Cerebellar nuclear complex (tissue), 1 donor: ENCODE measurements around the gene CDH26.

Experiments
- DNase-seq, 2 experiments: peaks; one replicate each; lab custom pipeline; 2025; lab: John Stamatoyannopoulos, UW

Gene CDH26

GRCh38 chr20:59958123-59958522 lies at the start of gene CDH26:
TSS of gene CDH26 (plus strand) at chr20:59958423. CDS start at chr20:59958727, 304 bp downstream.
- DNase-seq = no peak

GRCh38 chr20:59908855-59909254 lies 49.4 kb upstream of the CDH26 start:
- no peak for DNase-seq

DNA sequence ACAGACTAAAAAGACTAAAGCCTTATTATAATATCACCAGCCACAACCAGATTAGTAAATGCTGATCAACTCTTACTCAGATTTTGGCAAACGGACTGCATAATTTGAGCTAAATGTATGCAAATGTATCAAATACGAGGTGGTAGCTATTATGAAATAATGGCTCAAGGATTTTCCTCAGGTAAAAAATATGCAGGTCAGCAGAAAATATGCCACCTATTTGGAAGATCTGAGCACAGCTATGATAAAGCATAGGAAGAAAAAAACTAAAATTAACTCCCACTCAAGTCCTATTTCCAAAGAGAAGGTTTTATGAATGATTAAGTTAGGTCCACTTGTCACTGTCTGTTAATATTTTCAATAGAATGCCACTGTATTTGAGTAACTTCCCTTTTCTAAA lies 47.2 kb upstream of the CDH26 start:
- DNase-seq = no peak

DNA sequence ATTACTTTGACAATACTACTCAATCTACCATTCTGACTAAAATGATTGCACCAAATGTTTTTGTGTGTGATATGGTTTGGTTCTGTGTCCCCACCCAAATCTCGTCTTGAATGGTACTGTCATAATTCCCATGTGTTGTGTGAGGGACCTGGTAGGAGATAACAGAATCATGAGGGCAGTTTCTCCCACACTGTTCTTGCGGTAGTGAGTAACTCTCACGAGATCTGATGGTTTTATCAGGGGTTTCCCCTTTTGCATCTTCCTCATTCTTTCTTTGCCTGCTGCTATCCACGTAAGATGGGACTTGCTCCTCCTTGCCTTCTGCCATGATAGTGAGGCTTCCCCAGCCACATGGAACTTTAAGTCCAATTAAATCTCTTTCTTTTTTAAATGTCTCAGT lies 45.6 kb upstream of the CDH26 start:
- DNase-seq = no peak

DNA sequence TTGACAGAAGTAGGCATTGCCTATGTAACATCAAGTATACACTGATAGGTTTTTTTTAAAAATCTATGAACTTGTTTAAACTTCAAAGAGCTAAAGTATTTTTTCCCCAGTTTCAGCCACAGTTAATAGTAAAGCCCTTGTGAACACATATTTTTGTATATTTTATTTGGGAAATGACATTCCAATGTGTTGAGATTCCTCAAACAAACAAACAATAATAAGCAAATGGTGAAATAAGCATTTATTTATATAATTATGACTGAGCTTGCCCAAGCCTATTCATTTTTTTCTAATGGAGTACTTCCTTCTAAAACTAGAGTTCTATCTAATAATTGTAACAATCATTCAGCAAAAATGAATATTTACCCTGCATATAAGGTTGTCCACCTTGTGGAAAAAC lies 37.3 kb upstream of the CDH26 start:
- DNase-seq = no peak

DNA sequence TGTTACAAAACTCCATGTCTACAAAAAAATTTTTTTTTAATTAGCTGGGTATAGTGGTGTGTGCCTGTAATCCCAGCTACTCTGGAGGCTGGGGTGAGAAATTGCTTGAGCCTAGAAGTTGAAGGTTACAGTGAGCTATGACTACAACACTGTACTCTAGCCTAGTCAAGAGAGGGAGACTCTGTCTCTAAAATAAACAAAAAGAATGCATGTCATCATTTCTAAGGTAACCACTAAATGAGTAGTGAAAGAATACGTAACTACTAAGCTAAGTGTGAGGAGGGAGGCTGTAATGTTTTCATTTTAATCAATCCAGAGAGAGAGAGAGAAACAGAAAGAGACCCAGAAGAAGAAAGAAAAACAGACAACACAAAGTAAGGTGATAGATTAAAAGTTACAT lies 34.7 kb upstream of the CDH26 start:
- no peak for DNase-seq

GRCh38 chr20:59925359-59925758 lies 32.9 kb upstream of the CDH26 start:
- no peak for DNase-seq

- no peak for DNase-seq
These were observed 32.3 kb upstream of the CDH26 start for GRCh38 chr20:59925899-59926298.

- DNase-seq = no peak
These were observed 26.5 kb upstream of the CDH26 start for GRCh38 chr20:59931511-59932312.

- DNase-seq = no peak
These were observed 25.5 kb upstream of the CDH26 start for GRCh38 chr20:59932616-59933295.

DNA sequence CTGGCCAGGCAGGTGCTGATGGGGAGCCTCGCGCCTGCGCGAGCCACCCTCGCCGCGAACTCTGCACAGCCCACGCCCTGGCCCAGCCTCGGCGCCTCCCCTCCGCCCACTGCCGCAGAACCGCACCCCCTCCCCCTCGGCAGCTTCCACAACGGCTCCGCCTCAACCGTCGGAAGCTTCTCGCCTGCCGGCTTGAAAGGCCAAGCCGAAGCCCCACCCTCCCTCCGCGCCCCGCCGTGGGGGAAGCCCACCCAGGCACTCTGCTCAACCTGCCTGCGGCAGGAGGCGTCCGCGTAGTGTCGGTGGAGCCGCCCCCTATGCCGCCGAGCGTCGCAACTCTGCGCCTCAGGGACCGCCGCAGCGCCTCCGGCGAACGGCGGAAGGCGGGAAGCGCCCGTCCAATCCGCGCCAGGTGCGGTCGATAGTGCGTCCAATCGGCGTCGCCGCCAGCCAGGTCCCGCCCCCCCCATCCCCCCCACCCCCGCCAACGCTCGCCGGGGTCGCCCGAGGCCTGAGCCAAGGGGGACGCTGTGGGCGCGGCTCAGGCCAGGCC lies 24.9 kb upstream of the CDH26 start, which contains the start of gene SYCP2:
Gene SYCP2 (minus strand): TSS at position 342 of the 553 bp plus-strand sequence. CDS start 11,224 bp downstream, outside the sequence.
- DNase-seq = no peak

DNA sequence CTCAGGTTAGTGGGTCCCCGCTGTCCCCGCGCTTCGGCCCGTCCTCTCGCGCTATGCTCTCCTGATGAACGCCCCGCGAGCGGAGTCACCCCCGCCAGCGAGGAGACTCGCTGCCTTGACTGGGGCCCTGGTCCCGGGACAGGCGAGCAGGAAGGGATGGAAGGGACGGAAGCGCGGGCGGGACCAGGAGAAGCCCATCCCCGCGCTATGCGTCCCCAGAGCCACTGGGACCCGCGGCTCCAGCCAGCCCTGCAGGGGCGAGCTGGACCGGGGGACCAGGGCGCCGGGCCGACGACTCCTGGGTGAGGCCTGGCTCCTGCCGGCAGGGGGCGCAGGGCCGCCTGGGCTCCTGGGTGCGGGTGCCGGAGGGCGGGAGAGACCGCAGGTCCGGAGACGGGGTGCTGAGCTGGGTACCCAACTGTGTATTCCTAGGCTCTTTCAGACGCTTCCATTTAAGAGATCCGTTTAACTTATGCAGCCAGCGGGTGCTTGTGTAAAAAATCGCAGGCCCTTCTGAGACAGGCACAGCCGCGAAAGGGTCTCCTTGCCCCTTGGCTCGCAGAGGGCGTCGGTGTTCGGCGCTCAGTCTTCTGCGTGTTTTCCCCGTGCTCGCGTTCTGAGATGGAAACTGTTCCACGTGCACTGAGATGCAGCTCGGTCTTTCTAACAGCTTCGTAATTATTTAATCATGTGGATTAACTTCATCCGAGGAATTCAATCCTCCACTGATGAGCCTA lies 24.2 kb upstream of the CDH26 start:
- no peak for DNase-seq

DNA sequence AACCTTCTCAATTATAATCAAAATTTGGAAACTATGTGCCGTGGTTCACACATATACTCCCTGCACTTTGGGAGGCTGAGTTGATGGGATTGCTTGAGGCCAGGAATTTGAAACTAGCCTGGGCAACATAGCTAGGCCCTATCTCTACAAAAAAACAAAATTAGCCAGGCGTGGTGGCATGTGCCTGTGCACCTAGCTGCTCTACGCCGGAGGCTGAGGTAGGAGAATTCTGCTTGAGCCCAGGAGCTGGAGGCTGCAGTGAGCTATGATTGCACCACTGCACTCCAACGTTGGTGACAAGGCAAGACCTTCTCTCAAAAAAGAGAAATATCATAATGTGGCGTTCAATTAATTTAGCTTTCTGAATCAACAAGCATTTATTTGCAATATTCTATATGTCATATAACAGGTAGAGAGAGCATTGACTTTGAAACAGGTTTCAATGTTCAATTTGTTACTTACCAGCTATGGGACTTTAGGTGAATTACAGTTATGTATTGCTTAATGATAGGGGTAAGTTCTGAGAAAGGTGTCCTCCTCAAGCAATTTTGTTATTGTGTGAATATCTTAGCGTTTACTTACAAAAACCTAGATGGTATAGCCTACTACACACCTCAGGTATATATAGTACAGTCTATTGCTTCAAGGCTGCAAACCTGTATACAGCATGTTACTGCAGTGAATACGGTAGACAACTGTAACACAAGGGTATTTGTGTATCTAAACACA lies 22.6 kb upstream of the CDH26 start:
- DNase-seq = no peak

DNA sequence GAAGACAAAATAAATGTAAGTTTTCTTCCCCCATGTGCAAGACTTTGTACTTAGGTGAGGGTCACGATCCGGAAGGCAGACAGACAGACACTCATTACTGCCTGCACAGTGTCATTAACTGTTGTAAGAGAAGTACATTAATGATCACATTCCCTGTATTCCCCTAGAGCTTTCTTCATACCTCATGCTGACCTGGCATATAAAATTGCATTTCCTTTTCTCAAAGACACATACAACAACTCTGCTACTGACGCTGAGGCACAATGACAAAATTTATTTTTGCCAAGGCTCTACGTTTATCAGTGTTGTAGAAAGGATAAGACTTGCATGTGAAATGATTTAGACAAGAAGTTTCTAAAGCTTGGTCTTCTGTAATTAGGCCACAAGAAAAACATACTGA lies 21.8 kb upstream of the CDH26 start:
- DNase-seq = no peak

GRCh38 chr20:59937150-59937549 lies 21.1 kb upstream of the CDH26 start:
- no peak for DNase-seq

GRCh38 chr20:59938221-59938620 lies 20.0 kb upstream of the CDH26 start:
- no peak for DNase-seq

GRCh38 chr20:59938696-59939051 lies 19.5 kb upstream of the CDH26 start:
- DNase-seq = no peak

- DNase-seq = no peak
These were observed 19.0 kb upstream of the CDH26 start for GRCh38 chr20:59939052-59939878.

DNA sequence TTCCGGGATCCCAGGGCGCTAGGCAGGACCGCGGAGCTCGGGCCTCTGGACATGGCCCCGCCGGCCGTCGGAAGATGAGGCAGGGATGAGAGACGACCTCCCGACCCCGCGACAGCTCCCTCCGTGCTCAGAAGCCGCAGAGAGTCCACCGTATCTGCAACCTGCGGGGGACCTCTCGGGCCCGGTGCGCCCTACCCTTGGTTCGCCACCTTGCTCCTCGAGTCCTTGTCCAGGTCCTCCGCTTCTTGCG lies 18.4 kb upstream of the CDH26 start:
- DNase-seq = no peak

- DNase-seq = peak; percentile 65 to 76
These were observed 17.9 kb upstream of the CDH26 start, which contains the start of the genes FAM217B and PPP1R3D for GRCh38 chr20:59940129-59940955. TSS of gene FAM217B (plus strand) at chr20:59940389. CDS start at chr20:59943944, 3,555 bp downstream. TSS of gene PPP1R3D (minus strand) at chr20:59940305. CDS start at chr20:59939931, 374 bp downstream.
